ENCODE measurements around the gene AGPAT1. TPM values are rescaled to one million over a fixed set of nuclear protein-coding genes. Genes with fewer than 3 reads are reported as not detected.

The AGPAT1 gene
- polyA plus RNA-seq, 3 donors, result 9.9 to 34.4 (median 11.3) TPM

GRCh38 chr6:32204268-32204715, 28.4 kb upstream of the AGPAT1 start:
- Mint-ChIP-seq H3K36me3 (no peaks in the 10 kb centered on the region), H3K27ac (no peak overlapping the region)
- H3K9ac ChIP-seq (ENCODE audit: insufficient read depth, low read length, poor library complexity, severe bottlenecking), result no peak overlapping the region

DNA sequence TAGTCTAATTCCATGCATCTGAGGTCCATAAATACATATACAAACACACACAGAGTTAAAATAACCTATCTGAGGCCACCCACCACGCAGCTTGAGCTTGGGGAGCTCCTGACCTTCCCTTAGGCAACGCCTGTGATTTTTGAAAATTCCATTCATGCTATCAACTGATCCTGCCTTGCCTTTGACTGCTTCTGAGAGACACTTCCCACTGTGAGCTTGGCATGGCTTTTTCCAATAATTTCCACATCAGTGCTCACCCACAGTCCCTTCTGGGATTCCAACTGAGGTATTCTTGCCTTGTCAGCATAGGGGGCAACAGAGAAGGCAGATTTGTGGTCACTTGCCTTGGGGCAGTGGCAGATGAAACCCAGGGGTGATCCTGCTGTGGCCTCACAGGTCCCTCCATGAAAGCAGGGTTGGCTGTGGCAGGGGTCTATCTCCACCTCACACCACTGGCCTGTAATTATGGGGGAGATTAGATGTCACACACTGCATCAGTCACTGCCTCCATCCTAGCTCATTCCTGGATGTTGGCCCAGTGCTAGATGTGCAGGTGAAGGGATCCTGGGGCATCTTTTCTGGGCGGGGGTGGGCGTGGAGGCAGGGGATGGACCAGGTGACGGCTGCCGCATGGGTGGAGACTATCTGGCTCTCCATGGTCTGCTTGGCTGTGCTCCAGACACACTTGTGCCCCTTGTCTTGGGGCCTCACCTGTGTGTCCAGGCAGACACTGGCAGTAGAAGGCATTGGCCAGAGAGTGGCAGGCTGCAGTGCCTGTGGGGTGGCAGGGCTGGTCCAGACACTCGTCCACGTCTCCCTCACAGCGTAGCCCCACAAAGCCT, 27.8 kb upstream of the AGPAT1 start:
- peaks cover 8 to 21% (median 16%) of the 10 kb centered on the region in 3 donors for H3K27me3 Mint-ChIP-seq (ENCODE audit: low read depth in 3 of 3)
- H3K4me1 ChIP-seq (ENCODE audit: control insufficient read depth in 1 of 2, insufficient read depth in 2 of 2, low read length in 2 of 2), result no peaks in the 10 kb centered on the region
- no peak for TF ChIP-seq CTCF (IDR thresholded peaks at IDR 0.05)
- no peak overlapping the region for H3K4me2 ChIP-seq (replicated peaks; ENCODE audit: extremely low read depth, low read length, poor library complexity, severe bottlenecking)
- no peaks in the 10 kb centered on the region for H4K20me1 ChIP-seq (ENCODE audit: insufficient read depth, low read length)
- H2AFZ ChIP-seq (ENCODE audit: insufficient read depth, low read depth, low read length, poor library complexity, severe bottlenecking), result no peak overlapping the region
- H3K27ac ChIP-seq (ENCODE audit: low read depth in 1 of 2, low read length in 2 of 2), result no peak overlapping the region
- H3K27me3 ChIP-seq (ENCODE audit: control insufficient read depth in 2 of 2, insufficient read depth in 2 of 2, low read length in 2 of 2), result no peaks in the 10 kb centered on the region
- H3K9me3 ChIP-seq (replicated peaks in 1 of 2; ENCODE audit: control insufficient read depth in 1 of 2, insufficient read depth in 1 of 2, low read length in 2 of 2), result no peaks in the 10 kb centered on the region
- no peaks in the 10 kb centered on the region for H3K4me1 Mint-ChIP-seq
- 95% methylated on average over 9 of the region's 9 CpGs for WGBS (ENCODE audit: insufficient coverage)
- H3K36me3 Mint-ChIP-seq, result no peaks in the 10 kb centered on the region
- H3K4me3 ChIP-seq (replicated peaks in 1 of 3; ENCODE audit: low read depth in 2 of 3, low read length in 3 of 3), result no peak overlapping the region
- DNase-seq, result no peak
- intact Hi-C loops (cut with micrococcal nuclease), result no loop called here
- no peak overlapping the region for H3K9ac ChIP-seq (ENCODE audit: insufficient read depth, low read length, poor library complexity, severe bottlenecking)
- no peaks in the 10 kb centered on the region for H3K36me3 ChIP-seq (replicated peaks in 1 of 2; ENCODE audit: control insufficient read depth in 1 of 2, insufficient read depth in 2 of 2, low read length in 2 of 2)
- peaks cover 0 to 6% (median 0%) of the 10 kb centered on the region in 7 donors for H3K9me3 Mint-ChIP-seq
- H3K79me2 ChIP-seq (ENCODE audit: insufficient read depth, low read length), result no peaks in the 10 kb centered on the region
- no peak overlapping the region for H3K27ac Mint-ChIP-seq
- no peak overlapping the region for H3K4me3 Mint-ChIP-seq

More at GRCh38 chr6:32204268-32204715, 28.4 kb upstream of the AGPAT1 start:
- 93% methylated on average over 3 of the region's 3 CpGs for WGBS (ENCODE audit: insufficient coverage)
- no peak for DNase-seq
- no peaks in the 10 kb centered on the region for H3K9me3 ChIP-seq (replicated peaks in 1 of 2; ENCODE audit: control insufficient read depth in 1 of 2, insufficient read depth in 1 of 2, low read length in 2 of 2)
- H3K36me3 ChIP-seq (replicated peaks in 1 of 2; ENCODE audit: control insufficient read depth in 1 of 2, insufficient read depth in 2 of 2, low read length in 2 of 2), result no peaks in the 10 kb centered on the region
- H3K4me2 ChIP-seq (replicated peaks; ENCODE audit: extremely low read depth, low read length, poor library complexity, severe bottlenecking), result no peak overlapping the region
- no peak overlapping the region for H3K4me3 Mint-ChIP-seq
- H3K27me3 Mint-ChIP-seq (ENCODE audit: low read depth in 3 of 3), result peaks cover 8 to 22% (median 16%) of the 10 kb centered on the region in 3 donors
- H3K4me3 ChIP-seq (replicated peaks in 1 of 3; ENCODE audit: low read depth in 2 of 3, low read length in 3 of 3), result no peak overlapping the region
- no peak overlapping the region for H3K27ac ChIP-seq (ENCODE audit: low read depth in 1 of 2, low read length in 2 of 2)
- no peaks in the 10 kb centered on the region for H4K20me1 ChIP-seq (ENCODE audit: insufficient read depth, low read length)
- no peak for TF ChIP-seq CTCF (IDR thresholded peaks at IDR 0.05)
- H2AFZ ChIP-seq (ENCODE audit: insufficient read depth, low read depth, low read length, poor library complexity, severe bottlenecking), result no peak overlapping the region
- no peaks in the 10 kb centered on the region for H3K79me2 ChIP-seq (ENCODE audit: insufficient read depth, low read length)
- H3K4me1 Mint-ChIP-seq, result no peaks in the 10 kb centered on the region
- H3K4me1 ChIP-seq (ENCODE audit: control insufficient read depth in 1 of 2, insufficient read depth in 2 of 2, low read length in 2 of 2), result no peaks in the 10 kb centered on the region
- H3K27me3 ChIP-seq (ENCODE audit: control insufficient read depth in 2 of 2, insufficient read depth in 2 of 2, low read length in 2 of 2), result no peaks in the 10 kb centered on the region
- peaks cover 0 to 6% (median 0%) of the 10 kb centered on the region in 7 donors for H3K9me3 Mint-ChIP-seq
- intact Hi-C loops (cut with micrococcal nuclease), result no loop called here
